ENCODE data around the gene KCNK10. TPM values are rescaled to one million over a fixed set of nuclear protein-coding genes. Genes with fewer than 3 reads are reported as not detected.

The KCNK10 gene
- total and polyA plus RNA-seq, 2 of the 8 experiments (the other 6 are each of a cell fraction or from before 2014, with no cell fraction given) = 0.45 to 0.63 TPM

- Histone ChIP-seq H3K4ac (replicated peaks; ENCODE audit: insufficient read length, low read depth, low read length) (no peak overlapping the region), H2BK20ac (ENCODE audit: low read length) (no peak overlapping the region), H3K27me3 (replicated peaks in 1 of 4; ENCODE audit: control insufficient read depth in 3 of 4, extremely low read depth in 1 of 4, insufficient read depth in 3 of 4, low read length in 3 of 4) (no peaks in the 10 kb centered on the region), H4K8ac (ENCODE audit: extremely low read depth, insufficient read depth, low read length) (no peak overlapping the region), H3K4me3 (ENCODE audit: extremely low read depth in 1 of 4, insufficient read depth in 2 of 4, low read depth in 3 of 4, low read length in 4 of 4) (no peak overlapping the region), H4K20me1 (replicated peaks in 1 of 2; ENCODE audit: control insufficient read depth in 1 of 2, insufficient read depth in 2 of 2, low read length in 2 of 2) (no peaks in the 10 kb centered on the region), H3K18ac (ENCODE audit: extremely low read depth, low read length) (no peak overlapping the region), H4K5ac (ENCODE audit: insufficient read length, low read depth, low read length) (no peak overlapping the region), H3K14ac (ENCODE audit: insufficient read length) (no peak overlapping the region), H3K4me1 (replicated peaks in 1 of 4; ENCODE audit: control insufficient read depth in 3 of 4, insufficient read depth in 4 of 4, low read length in 3 of 4) (no peaks in the 10 kb centered on the region), H3K9me3 (ENCODE audit: insufficient read depth in 2 of 2, low read depth in 1 of 2, low read length in 1 of 2) (no peaks in the 10 kb centered on the region), H3K4me2 (ENCODE audit: insufficient read depth in 1 of 2, low read depth in 2 of 2, low read length in 2 of 2) (no peak overlapping the region), H2BK120ac (replicated peaks; ENCODE audit: low read depth, low read length) (no peak overlapping the region), H2BK5ac (ENCODE audit: low read depth, low read length) (no peak overlapping the region), H2AFZ (ENCODE audit: low read length) (no peak overlapping the region), H3K56ac (replicated peaks; ENCODE audit: insufficient read length, low read depth, low read length) (no peak overlapping the region), H2BK15ac (ENCODE audit: low read length) (no peak overlapping the region), H3K23me2 (ENCODE audit: low read depth, low read length) (no peaks in the 10 kb centered on the region), H4K91ac (replicated peaks; ENCODE audit: insufficient read length, low read length) (no peak overlapping the region), H2BK12ac (ENCODE audit: low read depth, low read length) (no peak overlapping the region), H3K23ac (ENCODE audit: insufficient read length) (no peak overlapping the region), H3K79me2 (ENCODE audit: control insufficient read depth in 1 of 2, insufficient read depth in 2 of 2, low read length in 2 of 2) (no peaks in the 10 kb centered on the region), H2AK5ac (ENCODE audit: low read depth, low read length) (no peak overlapping the region), H3K9ac (replicated peaks in 1 of 4; ENCODE audit: extremely low read depth in 1 of 4, low read depth in 3 of 4, low read length in 3 of 4) (no peak overlapping the region), H3K27ac (ENCODE audit: low read depth, low read length) (no peak overlapping the region), H3K36me3 (ENCODE audit: control insufficient read depth in 2 of 4, insufficient read depth in 4 of 4, low read length in 3 of 4) (no peaks in the 10 kb centered on the region), H3K79me1 (ENCODE audit: low read depth, low read length) (no peaks in the 10 kb centered on the region)
- TF ChIP-seq NANOG (IDR thresholded peaks at IDR 0.05; ENCODE audit: insufficient read depth, low read depth, low read length, poor library complexity, severe bottlenecking) (no peak), POU5F1 (IDR thresholded peaks at IDR 0.05; ENCODE audit: low read depth, low read length) (no peak), RAD21 (IDR thresholded peaks at IDR 0.05 in 1 of 2, conservative IDR thresholded peaks at IDR 0.05 in 1 of 2; ENCODE audit: low read depth in 2 of 2, low read length in 2 of 2) (no peak), HDAC2 (IDR thresholded peaks at IDR 0.05; ENCODE audit: borderline replicate concordance in 1 of 2, low read depth in 2 of 2, low read length in 2 of 2) (no peak), CBX5 (IDR thresholded peaks at IDR 0.05; ENCODE audit: low read depth, low read length) (no peak), GABPA (IDR thresholded peaks at IDR 0.05; ENCODE audit: borderline replicate concordance, insufficient read depth, low read length) (no peak), YY1 (IDR thresholded peaks at IDR 0.05; ENCODE audit: low read depth, low read length) (no peak), SP4 (IDR thresholded peaks at IDR 0.05; ENCODE audit: low read length) (no peak), TAF1 (IDR thresholded peaks at IDR 0.05; ENCODE audit: low read depth, low read length) (no peak)
- FAIRE-seq (no peak), DNase-seq (ENCODE audit: low read depth in 1 of 2, low spot score in 2 of 2) (no peak)
- 89% methylated on average over 3 of the region's 3 CpGs; no CpG with 5 or more reads in 1 of the 2 experiments for WGBS, 2 experiments (ENCODE audit: extremely low coverage in 1 of 2, insufficient coverage in 1 of 2, insufficient read length in 1 of 2, insufficient replicate concordance in 2 of 2, low coverage in 1 of 2, low lambda C conversion rate in 2 of 2, missing lambda C conversion rate in 1 of 2)
- ChIA-PET POLR2A (ENCODE audit: partially characterized antibody) (interaction anchor here (1.3 kb wide), 1 partner anchor 210 kb away, joined by 3 read pairs; the partner anchor contains the start of gene GALC), CTCF (ENCODE audit: partially characterized antibody) (interaction anchor here (0.9 to 2.7 kb wide), 3 partner anchors 14 to 189 kb away, joined by 3 to 5 read pairs (median 4); no protein-coding TSS in a partner anchor)
Observed at GRCh38 chr14:88203291-88203690, 119.8 kb downstream of the KCNK10 start.

Measured in H1 (cell line).